MM.1S (cell line): ENCODE measurements around the gene ICA1L.

ENCODE experiments used
- DNase-seq: peaks from one replicate; pipeline ENCODE4 v3.0.0-alpha.2; 2015
- H2AFZ ChIP-seq: fragments of 300-600 bp; sonication (generic); 2 replicates; pipeline ENCODE4 v1.6.0; 2016; ENCODE audit warnings: antibody characterized with exemption, low read length
- H3F3A ChIP-seq: fragments of 300-600 bp; sonication (generic); 2 replicates; pipeline ENCODE4 v1.6.1; 2016; ENCODE audit warnings: mild to moderate bottlenecking, antibody characterized with exemption, low read length, moderate library complexity, mixed read lengths; ENCODE audit not compliant: insufficient read depth
- H3K27ac ChIP-seq: fragments of 300-600 bp; sonication (generic); 2 replicates; pipeline ENCODE4 v1.5.1; 2016; ENCODE audit warnings: mild to moderate bottlenecking, low read length
- H3K27me3 ChIP-seq: fragments of 300-600 bp; sonication (generic); replicated peaks from 2 replicates; pipeline ENCODE4 v1.6.0; 2016; ENCODE audit warnings: low read length; ENCODE audit not compliant: insufficient read depth
- H3K36me3 ChIP-seq: fragments of 300-600 bp; sonication (generic); replicated peaks from 2 replicates; pipeline ENCODE4 v1.6.1; 2016; ENCODE audit warnings: mild to moderate bottlenecking, low read length, mixed read lengths; ENCODE audit not compliant: insufficient read depth
- H3K4me1 ChIP-seq: fragments of 300-600 bp; sonication (generic); 2 replicates; pipeline ENCODE4 v1.6.1; 2016; ENCODE audit warnings: low read length, mixed read lengths
- H3K4me2 ChIP-seq: fragments of 300-600 bp; sonication (generic); 2 replicates; pipeline ENCODE4 v1.6.0; 2016; ENCODE audit warnings: low read depth, low read length
- H3K4me3 ChIP-seq: fragments of 300-600 bp; sonication (generic); 2 replicates; pipeline ENCODE4 v1.5.1; 2016; ENCODE audit warnings: low read length, mixed read lengths
- H3K79me2 ChIP-seq: fragments of 300-600 bp; sonication (generic); 2 replicates; pipeline ENCODE4 v1.6.1; 2016; ENCODE audit warnings: mixed run types, low read length, mixed read lengths
- H3K9ac ChIP-seq: fragments of 300-600 bp; sonication (generic); 2 replicates; pipeline ENCODE4 v1.6.1; 2016; ENCODE audit warnings: low read length, mixed read lengths
- H3K9me2 ChIP-seq: fragments of 300-600 bp; sonication (generic); replicated peaks from 2 replicates; pipeline ENCODE4 v1.6.1; 2016; ENCODE audit warnings: mild to moderate bottlenecking, low read length, mixed read lengths; ENCODE audit not compliant: insufficient read depth
- H3K9me3 ChIP-seq: fragments of 300-600 bp; sonication (generic); replicated peaks from 2 replicates; pipeline ENCODE4 v1.6.1; 2016; ENCODE audit warnings: mild to moderate bottlenecking, low read length, mixed read lengths; ENCODE audit not compliant: insufficient read depth
- H4K20me1 ChIP-seq: fragments of 300-600 bp; sonication (generic); 2 replicates; pipeline ENCODE4 v1.6.1; 2016; ENCODE audit warnings: mild to moderate bottlenecking, low read length, moderate library complexity, mixed read lengths; ENCODE audit not compliant: insufficient read depth
- CTCF ChIP-seq: fragments of 300-600 bp; sonication (generic); IDR thresholded peaks from 2 replicates; pipeline ENCODE4 v1.5.1; 2016; ENCODE audit warnings: antibody characterized with exemption, low read length, mixed read lengths
- EZH2 ChIP-seq: fragments of 300-600 bp; sonication (generic); optimal IDR thresholded peaks from 2 replicates; pipeline ENCODE3; 2017; ENCODE audit warnings: low read depth, mild to moderate bottlenecking, antibody characterized with exemption, low read length, mixed read lengths
- EZH2phosphoT487 ChIP-seq: fragments of 300-600 bp; sonication (generic); IDR thresholded peaks from 2 replicates; pipeline ENCODE4 v1.6.1; 2018; ENCODE audit warnings: antibody characterized with exemption, low read length

Gene ICA1L

DNA sequence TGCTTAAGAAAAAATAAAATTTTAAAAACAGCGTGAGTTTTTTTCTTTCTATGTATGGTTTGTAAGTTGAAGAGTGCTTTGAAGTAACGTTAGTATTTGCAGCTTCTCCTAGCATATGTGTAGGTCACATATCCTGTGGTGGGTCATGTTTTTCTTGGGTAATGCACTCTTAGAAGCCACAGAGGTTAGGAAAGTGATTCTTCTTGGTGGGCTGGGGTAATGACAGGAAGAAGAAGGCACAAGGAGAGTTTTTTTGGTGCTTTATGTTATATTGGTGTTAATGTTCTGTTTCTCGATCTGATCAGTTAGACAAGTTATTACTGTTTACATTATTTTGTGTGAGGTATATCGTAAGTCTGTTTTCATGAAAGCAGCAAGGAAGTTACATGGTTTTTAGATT is 109.0 kb downstream of the ICA1L start:
- Histone ChIP-seq H3K27ac (no peak overlapping the region), H3K4me1 (no peaks in the 10 kb centered on the region), H3K9me3 (no peaks in the 10 kb centered on the region), H3K9me2 (no peaks in the 10 kb centered on the region), H3K4me2 (no peak overlapping the region), H3K27me3 (no peaks in the 10 kb centered on the region), H3K79me2 (no peaks in the 10 kb centered on the region), H3F3A (no peaks in the 10 kb centered on the region), H3K4me3 (no peak overlapping the region), H3K36me3 (no peaks in the 10 kb centered on the region), H3K9ac (no peak overlapping the region), H2AFZ (no peak overlapping the region), H4K20me1 (no peaks in the 10 kb centered on the region)
- TF ChIP-seq EZH2phosphoT487 (no peak), CTCF (no peak), EZH2 (no peak)
- DNase-seq, result no peak

- Histone ChIP-seq H3K27me3 (no peaks in the 10 kb centered on the region), H3K4me1 (no peaks in the 10 kb centered on the region), H3K36me3 (no peaks in the 10 kb centered on the region), H3F3A (no peaks in the 10 kb centered on the region), H3K79me2 (no peaks in the 10 kb centered on the region), H3K4me2 (no peak overlapping the region), H2AFZ (no peak overlapping the region), H3K4me3 (no peak overlapping the region), H3K9ac (no peak overlapping the region), H4K20me1 (no peaks in the 10 kb centered on the region), H3K27ac (no peak overlapping the region), H3K9me2 (no peaks in the 10 kb centered on the region), H3K9me3 (no peaks in the 10 kb centered on the region)
- no peak for DNase-seq
- TF ChIP-seq EZH2phosphoT487 (no peak), CTCF (no peak), EZH2 (no peak)
Measured at GRCh38 chr2:202760848-202761247, 110.7 kb downstream of the ICA1L start.

GRCh38 chr2:202758604-202759003 is 113.0 kb downstream of the ICA1L start:
- no peaks in the 10 kb centered on the region for H4K20me1 ChIP-seq
- DNase-seq, result no peak
- no peaks in the 10 kb centered on the region for H3K79me2 ChIP-seq
- H3K27ac ChIP-seq, result no peak overlapping the region
- no peak overlapping the region for H2AFZ ChIP-seq
- no peaks in the 10 kb centered on the region for H3K4me1 ChIP-seq
- H3K9ac ChIP-seq, result no peak overlapping the region
- no peak overlapping the region for H3K4me3 ChIP-seq
- H3K36me3 ChIP-seq, result no peaks in the 10 kb centered on the region
- no peak for TF ChIP-seq EZH2
- no peak for TF ChIP-seq EZH2phosphoT487
- no peak for TF ChIP-seq CTCF
- H3K9me2 ChIP-seq, result no peaks in the 10 kb centered on the region
- no peaks in the 10 kb centered on the region for H3K27me3 ChIP-seq
- no peaks in the 10 kb centered on the region for H3K9me3 ChIP-seq
- H3K4me2 ChIP-seq, result no peak overlapping the region
- H3F3A ChIP-seq, result no peaks in the 10 kb centered on the region
